Epithelial cell of esophagus (primary cell): ENCODE measurements around the gene SPAST.

Experiments
- DNase-seq: peaks from one replicate; pipeline ENCODE4 v3.0.0; 2010; ENCODE audit warnings: low read depth
- H3K4me3 ChIP-seq: 2 replicates; pipeline ENCODE4 v1.5.1; 2011; ENCODE audit warnings: mild to moderate bottlenecking, low read length, control low read depth
- TF ChIP-seq, protein P1 (sequence below): IDR thresholded peaks from 2 replicates; pipeline ENCODE4 v1.5.1; 2011; ENCODE audit warnings: low read depth, mild to moderate bottlenecking, low read length, control low read depth, inconsistent platforms; ENCODE audit not compliant: insufficient read depth; ENCODE audit errors: missing control alignments

The SPAST gene

DNA sequence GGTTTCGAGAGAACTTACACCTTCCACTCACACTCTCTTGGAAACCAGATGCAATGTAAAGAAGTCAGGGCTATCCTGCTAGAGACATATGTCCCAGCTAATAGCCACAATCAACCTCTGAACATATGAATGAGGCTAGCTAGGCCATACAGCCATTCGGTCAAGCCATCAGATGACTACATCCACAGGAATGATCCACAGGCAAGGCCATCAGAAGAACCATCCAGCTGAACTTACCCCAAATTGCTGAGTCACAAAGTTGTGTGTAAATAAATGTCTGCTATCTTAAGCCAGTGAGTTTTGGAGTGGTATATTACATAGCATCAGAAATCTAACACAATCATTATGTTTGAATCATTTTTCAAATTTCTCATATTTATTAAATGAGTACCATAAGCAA is 5.2 kb upstream of the SPAST start:
- TF ChIP-seq, protein P1, sequence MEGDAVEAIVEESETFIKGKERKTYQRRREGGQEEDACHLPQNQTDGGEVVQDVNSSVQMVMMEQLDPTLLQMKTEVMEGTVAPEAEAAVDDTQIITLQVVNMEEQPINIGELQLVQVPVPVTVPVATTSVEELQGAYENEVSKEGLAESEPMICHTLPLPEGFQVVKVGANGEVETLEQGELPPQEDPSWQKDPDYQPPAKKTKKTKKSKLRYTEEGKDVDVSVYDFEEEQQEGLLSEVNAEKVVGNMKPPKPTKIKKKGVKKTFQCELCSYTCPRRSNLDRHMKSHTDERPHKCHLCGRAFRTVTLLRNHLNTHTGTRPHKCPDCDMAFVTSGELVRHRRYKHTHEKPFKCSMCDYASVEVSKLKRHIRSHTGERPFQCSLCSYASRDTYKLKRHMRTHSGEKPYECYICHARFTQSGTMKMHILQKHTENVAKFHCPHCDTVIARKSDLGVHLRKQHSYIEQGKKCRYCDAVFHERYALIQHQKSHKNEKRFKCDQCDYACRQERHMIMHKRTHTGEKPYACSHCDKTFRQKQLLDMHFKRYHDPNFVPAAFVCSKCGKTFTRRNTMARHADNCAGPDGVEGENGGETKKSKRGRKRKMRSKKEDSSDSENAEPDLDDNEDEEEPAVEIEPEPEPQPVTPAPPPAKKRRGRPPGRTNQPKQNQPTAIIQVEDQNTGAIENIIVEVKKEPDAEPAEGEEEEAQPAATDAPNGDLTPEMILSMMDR: no peak
- no peak overlapping the region for H3K4me3 ChIP-seq
- DNase-seq: peak; percentile 13

DNA sequence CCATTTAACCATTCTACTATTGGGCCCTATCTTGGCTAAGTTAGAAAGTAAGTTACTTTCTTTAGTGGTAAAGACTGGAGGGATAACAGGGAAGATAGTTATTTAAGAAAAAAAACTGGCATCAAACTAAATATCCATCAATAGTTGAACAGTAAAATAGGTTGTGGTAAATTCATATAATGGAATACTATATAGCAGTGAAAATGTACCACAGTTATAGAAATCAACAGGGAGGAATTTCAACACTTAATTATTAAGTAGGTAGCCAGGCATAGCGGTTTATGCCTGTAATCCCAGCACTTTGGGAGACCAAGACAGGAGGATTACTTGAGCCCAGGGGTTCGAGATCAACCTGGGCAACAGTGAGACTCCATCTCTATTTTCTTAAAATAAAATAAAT is 3.1 kb upstream of the SPAST start:
- H3K4me3 ChIP-seq: no peak overlapping the region
- no peak for DNase-seq
- TF ChIP-seq, protein P1: no peak

GRCh38 chr2:32061430-32061829 is 1.9 kb upstream of the SPAST start:
- TF ChIP-seq, protein P1: no peak
- H3K4me3 ChIP-seq: no peak overlapping the region
- no peak for DNase-seq

- TF ChIP-seq, protein P1: no peak
Measured at GRCh38 chr2:32061973-32062861, 1.1 kb upstream of the SPAST start.

GRCh38 chr2:32064021-32064601 is 755 bp downstream of the SPAST start:
- H3K4me3 ChIP-seq: peak overlapping the region; percentile 87
- TF ChIP-seq, protein P1: no peak
- DNase-seq: peak; percentile 13

More at GRCh38 chr2:32061973-32062861, 1.1 kb upstream of the SPAST start:
- DNase-seq: peak; percentile 47
- peak overlapping the region; percentile 87 for H3K4me3 ChIP-seq

DNA sequence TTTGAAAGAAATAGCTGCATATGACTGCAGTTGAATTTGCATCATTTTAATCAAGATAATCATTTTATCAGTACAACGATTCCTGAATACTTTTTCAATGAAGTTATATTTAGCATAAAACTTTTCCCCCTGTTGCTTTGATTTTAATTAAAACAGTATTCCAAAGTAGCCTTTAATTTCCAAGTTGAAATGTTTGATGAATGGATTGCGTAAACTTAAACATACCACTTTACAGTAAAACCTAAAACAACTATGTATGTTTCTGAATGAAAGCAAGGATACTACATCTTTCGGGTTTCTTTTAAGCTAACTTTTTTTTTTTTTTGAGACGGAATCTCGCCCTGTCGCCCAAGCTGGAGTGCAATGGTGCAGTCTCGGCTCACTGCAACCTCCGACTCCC is 1.4 kb downstream of the SPAST start:
- peak overlapping the region; percentile 87 for H3K4me3 ChIP-seq
- TF ChIP-seq, protein P1: no peak
- DNase-seq: no peak
